ENCODE measurements around the gene KIF26B. TPM values are rescaled to one million over a fixed set of nuclear protein-coding genes. Genes with fewer than 3 reads are reported as not detected.
"Not testable (repeated sequence)": the region's sequence is repeated elsewhere in the genome, so short reads cannot be mapped to it uniquely, and the experiment has no call there.

KIF26B gene
- polyA plus RNA-seq, 1 donor, result 33.3 TPM

GRCh38 chr1:245383396-245384330, 228.9 kb downstream of the KIF26B start:
- DNase-seq, result no peak

- DNase-seq, result no peak
These were observed 231.6 kb downstream of the KIF26B start for GRCh38 chr1:245386297-245386971.

DNA sequence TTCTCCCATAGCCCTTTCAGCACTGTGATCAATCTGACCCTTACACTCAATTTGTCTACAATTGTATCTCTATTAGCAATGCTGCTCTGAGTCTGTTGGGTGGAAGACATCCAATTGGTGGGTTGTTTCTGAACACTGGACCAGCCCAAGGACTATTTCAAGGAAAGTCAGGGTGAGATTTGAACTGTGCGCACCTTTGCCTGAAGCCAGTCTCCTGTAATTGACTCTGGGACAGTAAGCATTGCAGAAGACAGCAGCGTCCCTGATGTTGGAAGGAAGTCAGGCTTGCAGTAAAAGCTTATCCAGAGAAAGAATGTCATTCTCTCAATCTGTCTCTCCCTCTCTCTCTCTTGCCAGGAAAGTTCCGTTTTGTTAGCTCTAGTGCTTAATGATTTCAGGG, 233.9 kb downstream of the KIF26B start:
- DNase-seq, result no peak

- DNase-seq, result no peak
These were observed 235.1 kb downstream of the KIF26B start for GRCh38 chr1:245389873-245390272.

DNA sequence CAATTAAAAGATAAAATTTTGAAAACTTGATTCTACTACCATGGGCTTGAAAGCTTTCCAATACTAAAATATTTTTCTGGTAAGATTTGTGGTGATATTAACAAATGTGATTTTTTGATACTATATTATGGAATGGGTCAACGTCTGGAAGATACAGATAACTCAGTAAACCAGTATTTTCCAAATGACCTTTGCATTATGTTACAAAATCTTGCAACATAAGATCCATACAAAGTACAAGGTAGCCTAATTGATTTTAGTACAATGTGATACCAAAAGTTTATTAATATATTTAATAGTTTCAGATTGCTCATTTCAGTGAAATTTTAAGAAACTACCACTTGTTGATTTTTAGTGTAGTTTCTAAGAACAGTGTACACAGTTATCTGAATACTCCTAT, 236.2 kb downstream of the KIF26B start:
- DNase-seq, result no peak

- DNase-seq, result no peak
These were observed 238.9 kb downstream of the KIF26B start for GRCh38 chr1:245393694-245394093.

DNA sequence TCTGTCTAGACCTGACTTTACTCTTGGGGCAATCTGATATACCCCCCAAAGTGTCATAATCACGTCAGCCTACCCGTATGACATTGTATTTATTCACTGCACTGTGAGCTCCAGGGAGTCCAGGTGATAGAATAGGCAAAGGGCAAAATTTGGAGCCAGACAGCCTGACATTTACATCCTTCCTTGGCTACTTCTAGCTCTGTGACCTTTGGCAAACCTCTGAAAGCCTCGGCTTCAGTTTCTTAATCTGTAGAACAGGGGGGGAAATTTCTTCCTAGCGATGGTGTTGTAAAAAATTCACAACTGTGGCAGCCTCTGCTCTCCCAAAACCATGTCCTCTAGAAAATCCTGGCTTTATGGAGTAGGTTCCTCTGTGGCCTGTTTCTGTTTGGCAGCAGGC, 240.9 kb downstream of the KIF26B start:
- no peak for DNase-seq

- no peak for DNase-seq
These were observed 241.8 kb downstream of the KIF26B start for GRCh38 chr1:245396615-245397014.

- DNase-seq, result no peak
These were observed 243.0 kb downstream of the KIF26B start for GRCh38 chr1:245397771-245398170.

GRCh38 chr1:245398180-245398579, 243.4 kb downstream of the KIF26B start:
- DNase-seq, result no peak

GRCh38 chr1:245401881-245402587, 247.2 kb downstream of the KIF26B start:
- DNase-seq, result no peak

DNA sequence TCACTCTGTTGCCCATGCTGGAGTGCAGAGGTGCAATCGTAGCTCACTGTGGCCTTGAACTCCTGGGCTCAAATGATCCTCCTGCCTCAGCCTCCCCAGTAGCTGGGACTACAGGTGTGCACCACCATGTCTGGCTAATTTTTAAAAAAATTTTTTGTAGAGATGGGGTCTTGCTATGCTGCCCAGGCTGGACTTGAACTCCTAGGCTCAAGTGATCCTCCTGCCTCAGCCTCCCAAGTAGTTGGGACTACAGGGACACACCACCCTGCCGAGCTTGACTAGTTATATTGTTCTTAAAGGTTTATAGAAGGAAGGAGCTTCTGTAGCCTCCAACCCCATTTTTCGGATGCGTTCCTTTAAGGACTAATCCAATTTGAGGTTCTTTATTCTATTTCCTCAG, 248.2 kb downstream of the KIF26B start:
- not testable (repeated sequence) for DNase-seq

DNA sequence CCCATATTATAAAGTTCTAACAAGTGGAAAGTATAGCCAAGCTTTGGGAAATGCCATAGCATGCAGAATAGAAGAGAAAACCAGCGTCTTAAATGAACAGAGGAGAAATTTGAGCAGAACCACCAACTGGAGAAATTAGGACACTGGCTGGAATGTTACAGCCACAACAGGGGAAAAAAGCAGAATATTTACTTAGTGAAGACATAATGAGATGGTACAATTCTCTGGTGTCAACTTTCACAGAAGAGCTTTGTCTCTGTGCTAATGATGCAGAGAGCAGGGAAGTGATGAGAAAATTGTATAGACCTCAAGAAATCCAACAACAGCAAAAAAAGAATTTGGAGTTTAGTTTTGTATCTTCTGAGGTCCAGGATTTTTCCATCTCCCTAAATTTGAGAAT, 249.7 kb downstream of the KIF26B start:
- DNase-seq, result no peak

DNA sequence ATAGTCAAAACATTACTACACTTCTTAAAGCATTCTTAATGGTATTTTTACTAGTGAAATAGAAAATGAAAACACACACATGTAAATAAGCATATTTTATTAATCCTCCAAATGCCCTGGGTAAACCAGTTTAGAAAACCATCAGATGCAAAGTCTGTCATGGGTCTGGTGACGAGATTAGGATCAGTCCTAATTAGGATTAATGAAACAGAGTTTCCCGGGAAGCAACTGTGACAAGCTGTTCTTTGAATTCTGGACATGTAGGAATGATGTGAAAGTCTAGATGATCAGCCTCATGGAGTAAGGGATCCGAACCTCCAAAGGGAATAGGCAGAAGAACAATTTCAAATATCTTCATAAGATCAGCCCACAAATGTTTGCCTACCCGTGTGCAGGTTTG, 250.2 kb downstream of the KIF26B start:
- no peak for DNase-seq

- no peak for DNase-seq
These were observed 251.6 kb downstream of the KIF26B start for GRCh38 chr1:245406426-245406825.

GRCh38 chr1:245407983-245408382, 253.2 kb downstream of the KIF26B start:
- DNase-seq, result no peak

GRCh38 chr1:245409341-245410195, 254.8 kb downstream of the KIF26B start:
- peak; percentile 64 for DNase-seq

DNA sequence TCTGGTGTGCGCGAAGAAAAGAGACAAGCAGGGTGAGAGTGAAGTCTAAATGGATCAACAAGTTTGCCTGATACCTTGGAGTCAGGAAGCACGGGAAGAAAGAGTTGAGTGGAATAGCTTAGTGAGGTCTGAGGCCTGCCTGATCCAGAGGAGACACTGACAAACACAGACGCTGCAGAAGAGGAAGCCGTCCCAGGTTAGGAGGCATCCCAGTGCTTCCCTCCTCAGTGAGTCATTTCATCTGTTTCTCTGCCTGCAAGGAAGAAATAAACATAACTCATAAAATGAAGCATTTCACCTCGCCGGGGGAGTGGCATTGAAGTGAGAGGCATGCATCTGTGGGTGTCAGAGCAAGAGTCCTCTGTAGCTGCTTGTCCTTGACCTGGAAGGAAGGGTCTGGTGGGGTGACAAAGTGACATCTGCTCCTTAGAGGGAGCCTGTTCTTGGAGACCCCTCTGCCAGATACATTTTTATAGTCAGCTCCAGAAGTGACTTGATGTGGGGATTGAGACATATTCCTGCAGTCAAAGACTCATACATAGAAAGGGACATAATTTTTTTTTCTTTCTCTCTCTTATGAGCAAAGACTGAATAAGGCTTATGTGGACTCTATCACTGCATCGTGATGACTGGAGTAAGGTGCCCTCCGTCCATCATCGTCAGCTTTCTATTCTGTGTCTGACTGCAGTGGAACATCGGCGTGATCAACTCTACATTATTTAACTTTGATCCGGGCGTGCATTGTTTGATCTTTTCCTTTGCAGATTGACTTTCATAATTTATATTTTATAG, 256.7 kb downstream of the KIF26B start:
- no peak for DNase-seq

GRCh38 chr1:245412306-245412705, 257.5 kb downstream of the KIF26B start:
- DNase-seq, result no peak

DNA sequence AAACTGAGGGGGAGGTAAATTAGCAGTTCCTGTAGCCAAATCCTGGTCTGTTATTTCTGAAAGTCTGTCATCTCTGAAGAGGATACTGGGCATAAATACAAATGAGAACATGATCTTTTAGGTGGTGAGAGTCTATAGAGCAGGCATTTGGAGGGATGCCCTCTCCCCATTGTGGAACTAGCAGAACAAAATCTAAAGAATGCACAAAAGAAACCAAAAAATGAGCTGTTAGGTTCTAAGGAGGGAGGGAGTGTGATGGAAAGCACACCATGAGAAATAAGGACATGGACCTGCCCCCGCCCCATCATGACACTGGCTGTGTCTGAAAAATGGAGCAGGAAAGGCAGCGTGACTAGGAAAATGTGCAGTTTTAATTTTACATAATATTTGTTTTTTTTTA, 262.0 kb downstream of the KIF26B start:
- DNase-seq, result no peak

GRCh38 chr1:245418077-245418476, 263.3 kb downstream of the KIF26B start:
- DNase-seq, result no peak
